NCI-H146 (cell line): ENCODE results near the gene FSTL1.
A peak's percentile ranks its signal among the peaks of the same experiment; 100 is the strongest.

Source experiments
- DNase-seq: peaks from one replicate; lab custom pipeline; 2025; lab: John Stamatoyannopoulos, UW

The FSTL1 gene

DNA sequence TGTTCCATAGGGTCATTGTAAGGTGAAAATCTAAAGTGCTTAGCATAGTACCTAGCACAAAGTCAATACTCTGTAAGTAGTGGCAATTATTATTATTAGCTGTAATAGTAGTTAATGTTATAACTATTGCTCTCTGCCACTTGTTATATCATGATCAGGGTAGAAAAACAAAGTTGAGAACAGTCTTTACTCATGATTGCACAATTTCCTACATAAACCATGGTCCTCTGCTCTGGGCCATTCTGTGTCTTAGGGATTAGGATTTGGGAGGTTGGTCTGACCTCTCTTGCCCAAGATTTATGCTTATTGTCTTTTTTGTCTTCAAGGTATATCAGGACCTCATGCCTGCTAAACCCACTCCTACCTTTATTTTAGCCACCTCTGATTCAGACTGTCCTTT lies 97.3 kb downstream of the FSTL1 start:
- DNase-seq, result no peak

DNA sequence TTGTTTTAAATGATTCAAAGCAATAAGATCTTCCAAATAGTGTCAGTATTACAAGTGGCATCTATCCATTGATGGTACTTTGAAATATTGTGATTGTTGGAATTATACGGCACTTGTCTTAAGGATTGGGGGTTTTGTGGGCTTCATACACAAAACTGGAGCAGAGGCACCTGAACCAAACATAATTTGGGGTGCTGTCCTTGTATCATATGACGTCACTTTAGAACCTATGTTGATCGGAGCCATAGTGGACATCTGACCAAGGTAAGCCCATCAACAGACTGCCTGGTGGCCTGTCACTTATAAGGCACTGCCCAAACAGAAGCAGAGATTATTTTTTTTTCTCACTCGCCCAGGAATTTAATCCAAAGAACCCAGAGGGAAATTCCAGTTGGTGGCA lies 98.8 kb downstream of the FSTL1 start:
- no peak for DNase-seq

DNA sequence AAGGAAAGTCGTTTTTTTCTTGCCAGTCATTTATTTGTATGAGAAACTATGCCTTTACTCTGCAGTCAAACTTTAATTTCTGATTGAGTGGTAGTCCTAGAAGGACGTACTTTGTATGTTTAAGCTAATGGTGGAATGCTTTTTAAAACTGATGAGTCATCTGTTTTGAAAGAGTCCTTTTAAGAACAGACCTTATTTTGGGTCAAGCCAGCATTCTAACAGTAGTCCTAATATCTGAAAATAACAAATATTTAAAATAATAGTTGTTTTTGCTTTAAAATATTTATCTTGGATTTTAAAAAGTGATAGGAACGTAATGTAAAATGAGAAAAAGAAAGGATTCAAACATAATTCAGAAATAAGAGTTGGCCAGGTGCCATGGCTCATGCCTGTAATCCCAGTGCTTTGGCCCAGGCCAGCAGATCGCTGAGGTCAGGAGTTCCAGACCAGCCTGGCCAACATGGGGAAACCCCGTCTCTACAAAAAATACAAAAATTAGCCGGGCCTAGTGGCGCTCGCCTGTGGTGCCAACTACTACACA lies 100.3 kb downstream of the FSTL1 start:
- DNase-seq, result no peak

DNA sequence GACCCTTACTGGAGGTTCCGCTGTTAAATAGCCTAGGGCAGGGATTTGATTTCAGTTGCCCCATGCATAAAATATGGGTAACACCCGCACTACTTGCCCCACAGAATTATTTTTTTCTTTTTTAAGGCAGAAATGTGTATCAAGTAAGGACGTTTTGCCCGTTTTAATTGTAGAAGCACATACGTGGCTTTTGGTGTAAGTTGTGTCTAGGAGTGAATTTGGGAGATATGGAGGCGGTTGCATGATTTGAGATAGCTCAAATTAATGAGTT lies 101.0 kb downstream of the FSTL1 start:
- DNase-seq, result no peak

DNA sequence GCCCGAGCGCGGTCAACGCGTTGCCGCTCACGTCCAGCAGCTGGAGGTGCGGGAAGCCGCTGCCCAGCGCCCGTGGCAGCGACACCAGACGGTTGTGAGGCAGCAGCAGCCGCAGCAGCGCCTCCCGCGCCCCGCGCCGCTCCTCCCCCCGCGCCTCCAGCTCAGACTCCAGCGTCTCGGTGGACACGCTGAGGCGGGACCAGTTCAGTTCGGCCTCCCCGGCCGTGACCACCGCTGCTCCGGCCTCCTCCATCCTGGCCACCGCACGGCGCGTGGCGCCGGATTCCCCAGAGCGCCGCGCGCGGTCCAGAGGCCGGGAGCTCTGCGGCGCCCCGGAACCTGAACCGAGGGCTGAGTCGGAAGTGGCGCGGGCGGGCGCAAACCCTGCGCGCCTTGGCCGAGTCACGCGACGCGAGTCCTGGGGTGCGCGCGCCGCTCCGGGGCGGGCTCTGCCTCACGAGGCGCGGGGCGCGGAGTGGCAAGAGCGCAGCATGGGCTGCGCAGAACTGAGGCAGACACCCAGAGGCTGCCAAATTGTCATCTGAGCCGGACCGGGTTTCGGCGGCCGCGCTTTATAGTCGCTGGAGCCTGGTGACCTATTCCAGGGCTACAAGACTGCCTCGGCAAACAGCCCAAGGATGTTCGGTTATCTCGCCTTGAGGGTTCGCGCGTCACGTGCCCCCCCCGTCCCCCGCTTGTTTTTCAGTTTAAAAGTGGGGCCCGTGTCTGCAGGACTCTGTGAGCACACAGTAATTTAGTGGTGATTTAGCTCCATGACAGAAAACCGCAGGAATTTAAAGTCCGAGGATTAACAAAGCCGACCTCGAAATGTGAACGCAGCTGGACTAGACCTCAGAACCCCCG lies 101.6 kb downstream of the FSTL1 start, which contains the start of gene LRRC58:
LRRC58 (minus strand) TSS at position 364 of the 864 bp plus-strand sequence; CDS start at position 253, 111 bp downstream.
- peak; percentile 95 for DNase-seq

DNA sequence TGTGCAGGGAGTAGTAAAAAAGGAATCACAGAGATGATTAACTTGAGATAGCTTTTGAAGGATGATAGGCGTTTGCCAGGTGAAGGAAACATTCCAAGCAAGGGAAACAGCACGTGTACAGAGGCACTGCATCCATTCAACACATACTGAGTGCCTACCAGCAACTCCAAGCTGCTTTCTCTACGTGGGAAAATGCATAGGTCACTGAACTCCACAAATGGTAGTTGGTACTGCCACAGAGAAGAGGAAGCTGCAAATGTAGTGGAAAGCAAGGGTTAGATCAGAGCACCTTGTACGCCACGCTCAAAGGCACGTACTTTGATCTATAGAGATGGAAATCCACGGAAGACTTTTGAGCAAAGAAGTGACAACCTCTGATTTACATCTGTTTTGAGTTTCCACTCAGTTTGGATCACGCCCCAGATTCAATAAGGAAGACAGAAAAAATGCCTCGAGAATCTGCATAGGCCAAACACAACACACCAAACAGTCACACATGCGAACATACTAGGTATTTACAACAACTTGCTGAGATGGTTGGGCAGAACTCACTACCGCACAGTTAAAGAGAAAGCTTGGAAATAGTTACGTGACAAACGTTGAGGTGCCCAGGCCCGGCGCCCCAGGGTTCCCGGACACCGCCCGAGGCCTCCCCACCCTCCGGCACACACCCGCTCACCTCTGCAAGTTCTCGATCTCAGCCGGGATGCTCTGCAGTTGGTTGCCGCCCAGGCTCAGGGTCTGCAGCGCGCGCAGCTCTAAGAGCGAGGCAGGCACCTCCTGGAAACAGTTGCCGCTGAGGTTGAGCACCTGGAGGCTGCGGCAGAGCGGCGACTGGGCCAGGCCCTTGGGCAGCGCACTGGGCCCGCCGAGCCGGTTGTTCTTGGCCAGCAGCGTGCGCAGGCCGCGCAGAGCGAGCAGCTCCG lies 102.5 kb downstream of the FSTL1 start:
- peak; percentile 95 for DNase-seq

DNA sequence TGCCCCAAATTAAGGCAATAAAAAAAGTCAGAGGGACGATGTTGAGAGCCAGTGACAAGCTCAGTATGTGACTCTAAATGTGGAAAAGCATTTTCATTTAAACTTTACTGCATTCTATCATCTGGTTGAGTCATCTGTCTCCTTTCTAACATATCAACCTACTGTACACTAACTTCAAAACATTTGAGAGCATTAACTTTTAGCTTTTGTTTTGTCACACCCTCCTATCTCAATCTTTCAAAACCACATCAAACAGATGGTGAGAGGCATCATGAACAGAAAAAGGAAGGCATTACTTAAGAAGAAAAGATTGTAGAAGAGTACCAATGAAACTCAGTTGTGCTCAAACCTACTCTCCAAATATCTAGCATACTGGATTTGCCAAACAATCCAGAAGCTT lies 106.4 kb downstream of the FSTL1 start:
- no peak for DNase-seq
